NCI-H526 treated with DMSO at 0.1 percent for 48 hours (cell line): Measurements from ENCODE around the gene BID.

Source experiments
- DNase-seq: peaks from one replicate; lab custom pipeline; 2025; lab: John Stamatoyannopoulos, UW

Gene BID

GRCh38 chr22:17774206-17774925, at the start of gene BID:
Gene BID, minus strand, starts transcription at chr22:17774469. Its CDS starts 24,353 bp downstream, at chr22:17750116.
- DNase-seq, result no peak

DNA sequence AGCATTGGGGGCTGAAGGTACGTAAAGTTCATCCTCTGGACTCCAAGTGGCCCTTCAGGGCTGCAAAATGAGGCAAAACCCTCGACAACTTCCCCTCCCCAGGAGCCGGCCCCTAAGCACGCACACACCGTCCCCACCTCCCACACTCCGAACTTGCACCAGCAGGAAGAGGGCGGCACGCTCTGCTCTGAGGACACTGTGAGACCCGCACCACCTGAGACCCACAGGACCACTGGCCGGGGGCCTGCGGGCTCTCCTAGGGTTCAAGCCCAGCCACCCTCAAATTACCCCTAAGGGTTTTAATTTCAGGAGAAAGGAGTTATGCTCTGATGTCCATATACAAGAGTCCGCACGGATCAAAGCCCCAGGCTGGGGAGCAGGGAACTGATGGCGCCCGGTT, 49.7 kb upstream of the BID start:
- DNase-seq, result no peak

GRCh38 chr22:17823226-17823625, 49.0 kb upstream of the BID start:
- DNase-seq, result no peak

DNA sequence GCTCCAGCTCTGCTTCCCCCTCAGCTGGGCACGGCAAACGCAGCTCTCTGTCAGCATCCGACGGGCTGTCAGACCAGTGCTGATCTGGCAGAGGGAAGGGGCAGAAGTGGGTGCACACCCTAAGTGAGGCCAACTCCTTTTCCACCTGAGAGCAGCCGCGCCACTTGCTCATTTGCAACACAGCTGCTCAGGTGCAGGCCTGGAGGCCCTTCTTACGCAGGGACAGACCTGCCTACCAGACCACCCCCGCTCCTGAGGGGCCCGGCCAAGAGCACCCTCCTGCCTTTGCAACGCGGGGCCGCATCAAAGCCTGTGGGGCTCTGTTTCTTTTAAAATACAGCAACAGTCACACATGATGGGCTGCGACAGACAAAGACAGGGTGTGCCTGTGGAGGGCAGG, 47.8 kb upstream of the BID start:
- no peak for DNase-seq

DNA sequence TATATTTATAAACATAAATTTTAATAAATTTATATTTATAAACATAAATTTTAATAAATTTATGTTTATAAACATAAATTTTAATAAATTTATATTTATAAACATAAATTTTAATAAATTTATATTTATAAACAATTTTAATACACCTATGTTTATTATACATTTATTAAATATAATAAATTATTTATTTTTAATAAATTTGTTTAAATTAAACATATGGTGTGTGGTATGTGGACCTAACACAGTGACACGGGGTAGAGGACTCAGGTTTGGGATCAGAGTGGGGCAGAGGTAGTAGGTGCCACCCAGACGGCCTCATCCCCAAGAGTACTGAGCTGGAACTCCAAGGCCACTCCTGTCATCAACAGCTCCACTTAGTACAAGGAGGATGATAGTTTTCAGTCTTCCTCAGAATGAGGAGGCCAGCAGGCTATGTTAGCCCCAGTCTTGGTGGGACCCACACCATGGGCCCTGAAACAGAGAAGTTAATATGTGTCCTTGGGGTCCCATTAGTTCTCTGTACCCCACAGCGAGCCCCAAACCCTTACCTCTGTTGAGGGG, 46.7 kb upstream of the BID start:
- no peak for DNase-seq

GRCh38 chr22:17818649-17819048, 44.4 kb upstream of the BID start:
- no peak for DNase-seq

- DNase-seq, result no peak
These were observed 43.9 kb upstream of the BID start for GRCh38 chr22:17818180-17818579.

GRCh38 chr22:17817511-17818065, 43.3 kb upstream of the BID start:
- DNase-seq, result no peak

- DNase-seq, result no peak
These were observed 42.8 kb upstream of the BID start for GRCh38 chr22:17817079-17817478.

DNA sequence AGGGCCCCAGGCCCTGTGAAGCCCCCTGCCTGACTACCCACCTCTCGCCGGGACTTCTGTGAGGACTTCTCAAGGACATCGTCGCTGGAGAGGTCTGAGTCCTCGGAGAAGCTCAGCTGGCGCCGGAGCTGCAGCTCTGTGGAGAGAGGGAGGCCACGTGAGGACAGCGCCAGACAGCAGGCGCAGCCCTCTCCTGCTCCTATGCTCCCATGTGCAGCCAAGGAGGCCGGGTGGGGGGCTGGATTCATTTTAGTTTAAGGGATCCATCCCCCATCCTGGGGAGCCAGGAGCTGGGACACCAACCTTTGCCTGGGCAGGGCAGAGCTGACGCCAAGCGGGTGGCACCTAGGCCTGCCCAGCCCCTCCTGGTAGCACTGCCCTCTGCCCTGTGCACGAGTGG, 42.4 kb upstream of the BID start:
- no peak for DNase-seq

DNA sequence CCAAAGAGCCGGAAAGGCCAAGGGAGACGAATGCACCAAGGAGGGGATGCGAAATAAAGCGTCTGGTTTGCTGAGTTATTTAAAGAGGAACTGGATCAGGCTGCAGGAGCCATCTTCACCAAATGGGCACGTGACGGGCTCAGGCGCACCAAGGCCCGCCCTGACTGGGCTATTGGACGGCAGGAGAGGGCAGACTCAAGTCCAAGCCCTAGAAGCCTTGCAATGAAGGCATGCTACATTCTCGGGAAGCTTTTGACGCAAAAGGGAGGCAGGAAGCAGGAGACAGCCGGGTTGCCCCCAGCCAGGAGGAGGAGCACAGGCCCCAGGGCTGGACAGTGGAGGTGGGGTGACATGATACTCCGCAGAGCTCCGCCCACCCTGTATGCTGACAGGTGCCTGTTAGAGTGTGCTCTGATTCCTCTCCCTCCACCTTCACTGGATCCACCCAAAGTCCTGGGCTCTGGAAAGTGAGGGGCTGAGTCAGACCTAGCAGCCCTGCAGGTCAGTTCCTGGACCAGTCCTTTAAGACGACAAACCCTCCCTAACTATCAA, 41.5 kb upstream of the BID start:
- DNase-seq, result no peak

- no peak for DNase-seq
These were observed 40.6 kb upstream of the BID start for GRCh38 chr22:17814830-17815229.

- no peak for DNase-seq
These were observed 39.8 kb upstream of the BID start for GRCh38 chr22:17814084-17814483.

DNA sequence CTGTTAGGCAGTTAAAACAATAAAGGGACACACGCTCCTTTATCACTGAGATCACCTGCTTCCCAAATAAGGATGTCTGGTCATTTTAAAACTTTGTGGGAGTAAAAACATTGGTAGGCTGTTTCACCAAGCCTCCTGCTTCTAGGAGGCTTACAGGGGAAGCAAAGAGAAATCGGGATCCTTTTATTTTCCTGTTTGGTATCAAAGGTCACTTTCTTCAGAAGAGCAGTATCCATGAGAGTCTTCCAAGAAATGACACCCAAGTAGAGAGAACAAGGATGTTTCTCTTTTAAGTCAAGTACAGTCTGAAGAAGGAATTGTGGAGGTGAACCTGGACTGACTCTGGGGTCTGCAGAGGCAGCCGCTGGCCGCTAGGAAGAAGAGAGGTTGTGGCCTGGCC, 36.9 kb upstream of the BID start:
- DNase-seq, result no peak

DNA sequence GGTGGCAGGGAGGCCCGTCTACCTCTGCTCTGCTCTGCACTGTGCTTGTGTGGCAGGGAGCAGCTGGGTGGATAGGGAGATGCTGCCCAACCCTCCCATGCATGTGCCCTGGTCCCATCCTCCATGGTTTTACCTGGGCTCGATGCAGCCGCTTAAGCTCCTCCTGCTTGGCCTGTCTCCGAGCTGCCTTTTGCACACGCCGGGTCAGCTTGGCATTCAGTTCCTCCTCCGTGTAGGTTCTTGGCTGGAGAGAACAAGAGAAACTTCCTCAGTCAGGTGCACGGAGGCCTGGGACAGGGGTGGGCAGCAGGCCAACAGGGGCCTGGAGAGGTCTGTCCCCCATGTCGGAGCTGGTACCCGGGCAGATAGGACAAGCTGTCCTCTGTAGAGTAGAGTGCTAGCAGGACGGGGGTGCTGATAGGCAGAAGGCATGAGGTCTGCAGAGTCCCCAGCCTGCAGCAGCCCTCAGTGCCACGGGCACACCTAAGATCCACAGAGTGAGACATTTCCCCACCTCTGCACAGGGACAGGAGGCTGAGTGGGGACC, 36.4 kb upstream of the BID start:
- DNase-seq, result no peak

DNA sequence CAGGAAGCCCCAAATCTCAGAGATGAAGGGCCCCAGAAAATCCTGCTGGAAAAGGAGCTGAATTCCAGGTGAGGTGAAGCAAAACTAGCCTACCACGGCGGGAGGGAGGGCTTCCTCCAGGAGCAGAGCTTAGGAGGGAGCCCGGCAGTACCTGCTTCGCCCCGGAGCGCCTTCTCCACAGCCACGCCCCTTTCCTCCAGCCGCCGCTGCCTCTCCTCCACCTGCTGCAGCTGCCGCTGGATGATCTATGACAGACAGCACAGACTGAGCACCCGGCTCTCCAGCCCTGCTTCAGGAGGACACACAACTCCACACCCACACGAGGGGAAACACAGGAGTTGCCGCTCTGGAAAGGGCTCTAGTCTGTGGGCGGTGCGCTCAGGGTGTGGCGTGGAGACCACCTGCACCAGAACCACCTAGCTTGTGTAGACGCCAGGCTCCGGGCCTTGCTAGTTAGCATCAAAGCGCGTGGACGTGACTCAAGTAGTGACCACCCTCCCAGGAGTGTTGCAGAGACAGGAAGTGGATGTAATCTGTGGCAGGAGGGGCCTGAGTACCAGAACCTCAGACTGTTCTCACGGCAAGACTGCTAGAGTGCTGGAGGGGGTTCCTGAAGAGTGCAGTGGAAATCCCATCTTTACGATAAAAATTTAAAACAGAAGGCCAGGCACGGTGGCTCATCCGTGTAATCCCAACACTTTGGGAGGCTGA, 34.6 kb upstream of the BID start:
- no peak for DNase-seq

DNA sequence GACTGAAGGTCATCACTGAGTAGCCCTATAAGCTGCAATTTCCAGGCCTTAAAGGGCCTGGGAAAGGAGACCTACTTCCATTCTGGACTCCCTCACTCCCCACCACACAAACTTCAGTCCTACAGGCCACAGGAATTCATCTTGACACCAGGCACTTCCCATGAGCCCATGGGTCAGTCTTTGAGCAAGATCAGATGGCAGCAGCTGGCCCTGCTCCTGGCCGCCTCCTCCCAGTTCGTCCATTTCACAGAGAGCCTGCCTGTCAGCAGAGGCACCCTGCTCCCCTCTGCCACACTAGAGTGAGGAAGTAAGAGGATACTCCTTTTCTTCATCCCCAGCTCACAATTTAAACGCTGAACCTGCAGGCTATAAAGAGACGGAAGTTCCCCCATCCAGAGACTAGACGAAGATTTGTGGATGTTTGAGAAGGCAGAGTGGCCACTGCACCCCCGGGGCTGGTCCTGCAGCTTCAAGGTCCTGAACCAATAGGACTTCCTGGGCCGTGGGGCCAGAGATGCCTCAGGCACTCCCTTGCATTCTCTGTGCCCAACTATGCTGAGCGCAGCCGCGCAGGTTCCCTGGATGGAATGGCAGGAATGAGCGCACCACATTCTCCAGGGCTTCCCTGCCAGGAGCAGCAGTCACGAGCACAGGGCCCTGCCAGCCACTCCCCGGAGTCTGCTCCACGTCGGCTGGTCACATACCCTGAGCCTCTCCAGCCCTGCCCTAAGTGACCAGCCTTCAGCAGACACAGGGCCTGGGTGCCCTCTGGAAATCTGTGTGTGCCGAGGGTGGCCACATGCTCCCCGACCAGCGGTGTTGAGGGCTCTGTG, 33.5 kb upstream of the BID start:
- DNase-seq, result no peak

DNA sequence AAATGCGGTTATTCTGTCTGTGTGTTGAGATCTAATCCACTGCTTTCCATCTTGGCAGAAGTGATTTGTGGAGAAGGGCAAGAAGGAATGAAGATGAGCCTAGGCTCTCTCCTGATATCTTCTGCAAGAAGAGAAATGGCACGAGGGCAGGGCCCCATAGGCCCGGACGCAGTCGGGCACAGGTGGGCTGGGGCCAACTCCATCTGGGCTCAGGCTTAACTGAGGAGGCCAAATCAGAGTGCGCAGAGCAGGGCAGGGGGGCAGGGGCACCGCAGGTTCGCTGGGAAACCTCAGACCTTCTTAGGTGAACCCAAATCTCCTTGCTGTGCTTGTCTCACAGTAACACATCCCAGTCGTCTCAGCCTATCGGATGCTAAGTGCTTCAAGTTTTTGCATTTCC, 32.8 kb upstream of the BID start:
- no peak for DNase-seq

DNA sequence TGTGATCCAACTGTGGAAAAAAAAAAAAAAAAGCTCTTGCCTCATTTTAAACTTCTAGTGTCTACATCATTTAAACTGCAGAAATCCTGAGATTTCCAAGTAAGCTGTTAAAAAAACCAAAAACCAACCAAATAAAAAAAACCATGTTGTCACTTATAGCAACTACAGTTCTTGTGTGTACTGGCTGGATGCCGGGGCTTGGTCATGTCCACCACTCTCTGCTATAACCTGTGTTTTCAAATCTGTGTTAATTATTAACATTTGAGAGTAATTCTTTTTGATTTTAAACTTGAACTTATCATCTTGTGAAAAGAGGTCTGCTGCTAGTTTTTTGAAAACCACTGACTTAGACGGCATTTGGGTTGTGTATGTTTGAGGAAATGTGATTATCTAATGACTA, 32.2 kb upstream of the BID start:
- DNase-seq, result no peak

DNA sequence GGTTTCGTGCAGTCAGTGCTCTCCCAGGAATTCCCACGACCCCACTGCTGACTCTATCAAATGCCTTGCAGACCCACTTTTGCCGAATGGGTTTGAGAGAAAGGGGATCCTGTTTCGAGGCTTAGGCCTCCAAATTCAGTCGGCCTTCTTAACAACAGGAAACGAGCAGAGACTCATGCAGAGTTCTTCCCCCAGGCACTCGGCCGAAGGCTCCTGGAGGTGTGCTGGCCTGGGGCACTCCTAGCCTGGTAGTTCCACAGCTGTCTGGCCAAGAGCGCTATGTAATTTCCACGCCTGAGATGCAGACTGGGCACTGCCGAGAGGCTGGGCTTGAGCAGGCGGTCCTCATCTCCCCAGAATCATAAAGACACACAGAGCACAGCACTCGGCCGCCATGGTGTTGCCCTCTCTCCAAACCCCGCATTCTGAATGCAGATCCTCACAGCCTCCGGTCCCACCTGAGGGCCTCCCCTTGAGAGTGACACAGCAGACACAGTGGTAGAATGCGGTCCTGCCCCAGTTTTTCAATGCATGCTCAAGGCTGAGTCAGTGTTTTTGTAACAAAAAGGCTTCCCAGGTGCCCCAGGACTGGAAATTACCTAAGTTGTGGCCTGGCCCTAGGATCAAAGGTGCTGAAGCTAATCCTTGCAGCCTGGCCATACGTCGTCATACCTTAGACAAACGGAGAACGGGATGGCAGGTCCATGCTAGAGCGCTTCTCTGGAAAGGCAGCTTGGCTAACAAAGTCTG, 30.2 kb upstream of the BID start:
- DNase-seq, result no peak
